CD4-positive, alpha-beta T cell (primary cell): Measurements from ENCODE around the gene CHMP4A. TPM values are rescaled to one million over a fixed set of nuclear protein-coding genes. Genes with fewer than 3 reads are reported as not detected.
A peak's percentile ranks its signal among the peaks of the same experiment; 100 is the strongest.

Experiments used
- ATAC-seq: fragments of 200-7000 bp; cut with Tn5 transposase; one replicate; pipeline ENCODE4 v1.10.0; 2022; ENCODE audit warnings: mild to moderate bottlenecking; ENCODE audit not compliant: poor library complexity
- CTCF ChIA-PET: fragments of 350-600 bp; sonication (Branson Sonifier 250); formaldehyde crosslinking; loops from one replicate; lab custom pipeline; 2021; ENCODE audit warnings: antibody characterized with exemption, inconsistent platforms; lab: Charles Lee
- POLR2A ChIA-PET: fragments of 350-600 bp; sonication (Branson Sonifier 250); formaldehyde crosslinking; loops from one replicate; lab custom pipeline; 2021; ENCODE audit warnings: antibody characterized with exemption, inconsistent platforms; lab: Charles Lee
- DNase-seq, 14 experiments: peaks; one replicate each; pipeline ENCODE4 v3.0.0-alpha.2; 2013 to 2020; ENCODE audit warnings: mixed read lengths in 2 of 14
- H3K27ac ChIP-seq, 2 donors: one replicate each; pipeline versions ENCODE4 v1.5.1 to v1.7.0; 2013; ENCODE audit warnings: low read length in 2 of 2, low read depth in 1 of 2, mild to moderate bottlenecking in 1 of 2
- H3K27me3 ChIP-seq, 2 experiments: 1 replicate in 1 of 2; 2 replicates in 1 of 2; pipeline versions ENCODE4 v1.6.1 to v1.7.0; 2013; ENCODE audit warnings: low read length in 2 of 2, control low read depth in 1 of 2, mild to moderate bottlenecking in 1 of 2, moderate library complexity in 1 of 2; ENCODE audit not compliant: insufficient read depth in 2 of 2, control insufficient read depth in 1 of 2
- H3K36me3 ChIP-seq: one replicate; pipeline ENCODE4 v1.6.1; 2013; ENCODE audit warnings: low read length, control low read depth; ENCODE audit not compliant: insufficient read depth
- H3K4me1 ChIP-seq: one replicate; pipeline ENCODE4 v1.6.1; 2013; ENCODE audit warnings: low read length, control low read depth; ENCODE audit not compliant: insufficient read depth
- H3K4me3 ChIP-seq: one replicate; pipeline ENCODE4 v1.5.1; 2013; ENCODE audit warnings: mild to moderate bottlenecking, low read length, moderate library complexity
- H3K9me3 ChIP-seq, 2 experiments: 1 replicate in 1 of 2; 2 replicates in 1 of 2; pipeline versions ENCODE4 v1.6.1 to v1.7.0; 2013; ENCODE audit warnings: low read length in 2 of 2, mild to moderate bottlenecking in 2 of 2, control low read depth in 1 of 2, moderate library complexity in 1 of 2; ENCODE audit not compliant: control insufficient read depth in 1 of 2, insufficient read depth in 1 of 2
- H3K27ac Mint-ChIP-seq: one replicate; pipeline ENCODE4 v1.8.0; 2020; ENCODE audit warnings: mixed read lengths
- H3K27me3 Mint-ChIP-seq: one replicate; pipeline ENCODE4 v1.8.0; 2021; ENCODE audit warnings: mixed read lengths
- H3K36me3 Mint-ChIP-seq: one replicate; pipeline ENCODE4 v1.8.0; 2021; ENCODE audit warnings: low read depth, mixed read lengths
- H3K4me1 Mint-ChIP-seq: one replicate; pipeline ENCODE4 v1.8.0; 2021; ENCODE audit warnings: low read depth, mixed read lengths
- H3K4me3 Mint-ChIP-seq: one replicate; pipeline ENCODE4 v1.8.0; 2020; ENCODE audit warnings: mild to moderate bottlenecking, mixed read lengths
- H3K9me3 Mint-ChIP-seq: one replicate; pipeline ENCODE4 v1.8.0; 2020; ENCODE audit warnings: mixed read lengths
- CTCF ChIP-seq: fragments of 200-600 bp; IDR thresholded peaks from one replicate; pipeline ENCODE4 v1.8.0; 2022; ENCODE audit warnings: antibody characterized with exemption, mild to moderate bottlenecking
- intact Hi-C, 2 experiments: fragments of 100-400 bp; cut with DNase I in 1 of 2; cut with micrococcal nuclease in 1 of 2; formaldehyde crosslinking; loops; one replicate each; pipeline versions ENCODE4 v1.15.1 to v1.9.0; 2023 to 2025; cut with DNase I, micrococcal nuclease
- total RNA-seq, 174 experiments: library from RNA in 2 of 174; stranded (reverse) in 2 of 174; gene quantifications; one replicate each; pipeline ENCODE4 v1.2.3 and lab custom pipeline; 2021 to 2026

The CHMP4A gene
- total RNA-seq, 2 experiments from 2014 or later, result 73.4 to 80.1 TPM

GRCh38 chr14:24184104-24184970 lies 29.0 kb downstream of the CHMP4A start:
- Histone ChIP-seq H3K27ac (no peak overlapping the region), H3K27me3 (no peaks in the 10 kb centered on the region), H3K4me1 (peaks cover 31% of the 10 kb centered on the region), H3K9me3 (no peaks in the 10 kb centered on the region), H3K4me3 (no peak overlapping the region), H3K36me3 (peaks cover 76% of the 10 kb centered on the region)
- ATAC-seq (no peak), DNase-seq (no peak)
- H3K9me3 Mint-ChIP-seq, result no peaks in the 10 kb centered on the region
- peak overlapping the region; percentile 17 for H3K27ac Mint-ChIP-seq
- intact Hi-C loops, result no loop called here
- TF ChIP-seq CTCF, result no peak
- H3K4me3 Mint-ChIP-seq, result no peak overlapping the region
- peaks cover 72% of the 10 kb centered on the region for H3K36me3 Mint-ChIP-seq
- CTCF ChIA-PET, result no interaction called here
- no peaks in the 10 kb centered on the region for H3K27me3 Mint-ChIP-seq
- POLR2A ChIA-PET, result interaction anchor here (0.5 to 7.4 kb wide), 4 partner anchors 11 to 551 kb away, joined by 3 to 85 read pairs (median 8); partner anchors contain the start of genes DCAF11, IRF9, NRL and TM9SF1
- H3K4me1 Mint-ChIP-seq, result peaks cover 24% of the 10 kb centered on the region

GRCh38 chr14:24183014-24183481 lies 30.2 kb downstream of the CHMP4A start:
- DNase-seq (no peak), ATAC-seq (no peak)
- Mint-ChIP-seq H3K36me3 (peaks cover 78% of the 10 kb centered on the region), H3K9me3 (no peaks in the 10 kb centered on the region), H3K27me3 (no peaks in the 10 kb centered on the region), H3K4me1 (peaks cover 12% of the 10 kb centered on the region), H3K4me3 (no peak overlapping the region), H3K27ac (no peak overlapping the region)
- H3K4me3 ChIP-seq, result no peak overlapping the region
- no peak overlapping the region for H3K27ac ChIP-seq
- POLR2A ChIA-PET, result interaction anchor here (1.1 kb wide), 2 partner anchors 13 to 22 kb away, joined by 3 read pairs; partner anchors contain the start of gene TM9SF1
- no peaks in the 10 kb centered on the region for H3K9me3 ChIP-seq
- CTCF ChIA-PET, result no interaction called here
- intact Hi-C loops, result no loop called here
- TF ChIP-seq CTCF, result no peak
- peaks cover 18% of the 10 kb centered on the region for H3K4me1 ChIP-seq
- no peaks in the 10 kb centered on the region for H3K27me3 ChIP-seq
- H3K36me3 ChIP-seq, result peaks cover 89% of the 10 kb centered on the region

- H3K27ac Mint-ChIP-seq, result peak overlapping the region; percentile 42
- H3K36me3 Mint-ChIP-seq, result peaks cover 83% of the 10 kb centered on the region
- no peak overlapping the region for H3K4me3 Mint-ChIP-seq
- H3K4me1 ChIP-seq, result peaks cover 11% of the 10 kb centered on the region
- H3K4me3 ChIP-seq, result no peak overlapping the region
- no peak for TF ChIP-seq CTCF
- ATAC-seq, result no peak
- peaks cover 96% of the 10 kb centered on the region for H3K36me3 ChIP-seq
- ChIA-PET POLR2A (interaction anchor here (1.1 kb wide), 2 partner anchors 13 to 22 kb away, joined by 3 read pairs; partner anchors contain the start of gene TM9SF1), CTCF (no interaction called here)
- H3K9me3 Mint-ChIP-seq, result no peaks in the 10 kb centered on the region
- peaks cover 4% of the 10 kb centered on the region for H3K4me1 Mint-ChIP-seq
- no peaks in the 10 kb centered on the region for H3K9me3 ChIP-seq
- no peak overlapping the region for H3K27ac ChIP-seq
- intact Hi-C loops, result no loop called here
- DNase-seq, result no peak
- no peaks in the 10 kb centered on the region for H3K27me3 ChIP-seq
- no peaks in the 10 kb centered on the region for H3K27me3 Mint-ChIP-seq
These were observed 31.0 kb downstream of the CHMP4A start for GRCh38 chr14:24182110-24182882.
